H1 (cell line): Measurements from ENCODE around the gene DENND6B. TPM values are rescaled to one million over a fixed set of nuclear protein-coding genes. Genes with fewer than 3 reads are reported as not detected.
A peak's percentile ranks its signal among the peaks of the same experiment; 100 is the strongest.

Source experiments
- CTCF ChIA-PET: fragments of 300-600 bp; sonication (Branson Sonifier 250); formaldehyde crosslinking; loops from one replicate; lab custom pipeline; 2021; ENCODE audit not compliant: partially characterized antibody; lab: Charles Lee
- POLR2A ChIA-PET: fragments of 300-600 bp; sonication (Branson Sonifier 250); formaldehyde crosslinking; loops from one replicate; lab custom pipeline; 2021; ENCODE audit warnings: inconsistent platforms; ENCODE audit not compliant: partially characterized antibody; lab: Charles Lee
- DNase-seq, 2 experiments: peaks; one replicate each; pipeline versions ENCODE4 v3.0.0 to v3.0.0-alpha.2; 2010 to 2022; ENCODE audit warnings: low spot score in 2 of 2, low read depth in 1 of 2, mixed read lengths in 1 of 2
- FAIRE-seq: peaks from 2 replicates; lab custom pipeline; 2011; peaks lifted over from hg19 to GRCh38; lab: Jason Lieb, UNC
- H2AFZ ChIP-seq: 2 replicates; pipeline ENCODE4 v1.8.1; 2012; ENCODE audit warnings: low read length, inconsistent platforms
- H2AK5ac ChIP-seq: 2 replicates; pipeline ENCODE4 v1.6.1; 2013; ENCODE audit warnings: low read depth, low read length
- H2BK120ac ChIP-seq: replicated peaks from 2 replicates; pipeline ENCODE3; 2013; ENCODE audit warnings: low read depth, low read length, inconsistent platforms
- H2BK12ac ChIP-seq: 2 replicates; pipeline ENCODE4 v1.6.1; 2013; ENCODE audit warnings: low read depth, low read length
- H2BK15ac ChIP-seq: 2 replicates; pipeline ENCODE4 v1.6.1; 2013; ENCODE audit warnings: low read length
- H2BK20ac ChIP-seq: 2 replicates; pipeline ENCODE4 v1.6.1; 2013; ENCODE audit warnings: low read length
- H2BK5ac ChIP-seq: 2 replicates; pipeline ENCODE4 v1.6.1; 2013; ENCODE audit warnings: low read depth, low read length
- H3K14ac ChIP-seq: 2 replicates; pipeline ENCODE4 v1.6.1; 2013; ENCODE audit warnings: inconsistent platforms; ENCODE audit not compliant: insufficient read length
- H3K18ac ChIP-seq: 2 replicates; pipeline ENCODE4 v1.6.1; 2013; ENCODE audit warnings: low read length; ENCODE audit errors: extremely low read depth
- H3K23ac ChIP-seq: 2 replicates; pipeline ENCODE4 v1.6.1; 2013; ENCODE audit warnings: inconsistent platforms; ENCODE audit not compliant: insufficient read length
- H3K23me2 ChIP-seq: 2 replicates; pipeline ENCODE4 v1.6.1; 2013; ENCODE audit warnings: low read depth, low read length
- H3K27ac ChIP-seq: 2 replicates; pipeline ENCODE4 v1.6.1; 2011; ENCODE audit warnings: low read depth, low read length, inconsistent platforms
- H3K27me3 ChIP-seq, 4 experiments: replicated peaks in 1 of 4; 1 replicate in 1 of 4; 2 replicates in 3 of 4; pipeline versions ENCODE4 v1.6.1 to v1.8.1; 2011 to 2013; ENCODE audit warnings: low read length in 3 of 4, mild to moderate bottlenecking in 3 of 4, inconsistent platforms in 2 of 4, mixed read lengths in 2 of 4, moderate library complexity in 1 of 4; ENCODE audit not compliant: control insufficient read depth in 3 of 4, insufficient read depth in 3 of 4; ENCODE audit errors: extremely low read depth in 1 of 4
- H3K36me3 ChIP-seq, 4 experiments: 2 replicates each; pipeline versions ENCODE4 v1.6.1 to v1.8.1; 2011 to 2013; ENCODE audit warnings: mild to moderate bottlenecking in 4 of 4, low read length in 3 of 4, moderate library complexity in 2 of 4, control low read depth in 1 of 4, inconsistent platforms in 1 of 4; ENCODE audit not compliant: insufficient read depth in 4 of 4, control insufficient read depth in 2 of 4
- H3K4ac ChIP-seq: replicated peaks from 2 replicates; pipeline ENCODE3; 2013; ENCODE audit warnings: low read length, low read depth, mixed read lengths, inconsistent platforms; ENCODE audit not compliant: insufficient read length
- H3K4me1 ChIP-seq, 4 experiments: replicated peaks in 1 of 4; 1 replicate in 1 of 4; 2 replicates in 3 of 4; pipeline versions ENCODE4 v1.6.1 to v1.8.1; 2011 to 2013; ENCODE audit warnings: low read length in 3 of 4, inconsistent platforms in 2 of 4, mixed read lengths in 1 of 4; ENCODE audit not compliant: insufficient read depth in 4 of 4, control insufficient read depth in 3 of 4
- H3K4me2 ChIP-seq, 2 experiments: 2 replicates each; pipeline versions ENCODE4 v1.6.1 to v1.8.1; 2011 to 2013; ENCODE audit warnings: low read depth in 2 of 2, low read length in 2 of 2, control low read depth in 1 of 2, inconsistent platforms in 1 of 2, mild to moderate bottlenecking in 1 of 2; ENCODE audit not compliant: insufficient read depth in 1 of 2
- H3K4me3 ChIP-seq, 4 experiments: fragments of 200-600, 300-600 bp in 1 of 4; sonication (generic), shearing (Covaris generic), sonication (Bioruptor Twin) in 1 of 4; 2 replicates each; pipeline versions ENCODE4 v1.5.1 to v1.8.1; 2011 to 2016; ENCODE audit warnings: low read length in 4 of 4, low read depth in 3 of 4, control low read depth in 2 of 4, inconsistent platforms in 2 of 4, mild to moderate bottlenecking in 2 of 4, mixed read lengths in 1 of 4, moderate library complexity in 1 of 4; ENCODE audit not compliant: insufficient read depth in 2 of 4; ENCODE audit errors: extremely low read depth in 1 of 4
- H3K56ac ChIP-seq: replicated peaks from 2 replicates; pipeline ENCODE3; 2013; ENCODE audit warnings: low read depth, mild to moderate bottlenecking, mixed read lengths, low read length, inconsistent platforms; ENCODE audit not compliant: insufficient read length
- H3K79me1 ChIP-seq: 2 replicates; pipeline ENCODE4 v1.6.1; 2013; ENCODE audit warnings: low read depth, low read length, control low read depth
- H3K79me2 ChIP-seq, 2 experiments: 2 replicates each; pipeline versions ENCODE4 v1.6.1 to v1.8.1; 2012 to 2013; ENCODE audit warnings: low read length in 2 of 2, mild to moderate bottlenecking in 2 of 2, inconsistent platforms in 1 of 2; ENCODE audit not compliant: insufficient read depth in 2 of 2, control insufficient read depth in 1 of 2
- H3K9ac ChIP-seq, 4 experiments: replicated peaks in 1 of 4; 1 replicate in 1 of 4; 2 replicates in 3 of 4; pipeline versions ENCODE4 v1.6.1 to v1.8.1; 2011 to 2013; ENCODE audit warnings: low read depth in 3 of 4, low read length in 3 of 4, control low read depth in 2 of 4, mild to moderate bottlenecking in 2 of 4, moderate library complexity in 2 of 4, inconsistent platforms in 1 of 4; ENCODE audit errors: extremely low read depth in 1 of 4
- H3K9me3 ChIP-seq, 2 experiments: 2 replicates each; pipeline versions ENCODE4 v1.6.1 to v1.8.1; 2012 to 2013; ENCODE audit warnings: mild to moderate bottlenecking in 2 of 2, moderate library complexity in 2 of 2, control low read depth in 1 of 2, inconsistent platforms in 1 of 2, low read depth in 1 of 2, low read length in 1 of 2, mixed read lengths in 1 of 2; ENCODE audit not compliant: insufficient read depth in 2 of 2
- H4K20me1 ChIP-seq, 2 experiments: replicated peaks in 1 of 2; 2 replicates each; pipeline versions ENCODE3 to v1.8.1; 2011 to 2013; ENCODE audit warnings: inconsistent platforms in 2 of 2, low read length in 2 of 2, mild to moderate bottlenecking in 1 of 2; ENCODE audit not compliant: insufficient read depth in 2 of 2, control insufficient read depth in 1 of 2
- H4K5ac ChIP-seq: 2 replicates; pipeline ENCODE4 v1.6.1; 2013; ENCODE audit warnings: low read length, low read depth, mixed read lengths, inconsistent platforms; ENCODE audit not compliant: insufficient read length
- H4K8ac ChIP-seq: 2 replicates; pipeline ENCODE4 v1.8.0; 2013; ENCODE audit warnings: mild to moderate bottlenecking, moderate library complexity, low read length, inconsistent platforms; ENCODE audit not compliant: insufficient read depth; ENCODE audit errors: extremely low read depth
- H4K91ac ChIP-seq: replicated peaks from 2 replicates; pipeline ENCODE3; 2013; ENCODE audit warnings: low read length, mixed read lengths, inconsistent platforms; ENCODE audit not compliant: insufficient read length
- BACH1 ChIP-seq: IDR thresholded peaks from 2 replicates; pipeline ENCODE4 v1.6.1; 2012; ENCODE audit warnings: low read length, improper control_type of control experiment
- KDM4A ChIP-seq: IDR thresholded peaks from one replicate; pipeline ENCODE4 v1.7.1; 2012; ENCODE audit warnings: low read depth, mild to moderate bottlenecking, moderate library complexity, low read length, inconsistent platforms; ENCODE audit not compliant: severe bottlenecking
- SAP30 ChIP-seq: fragments of 300-600 bp; sonication (generic); IDR thresholded peaks from 2 replicates; pipeline ENCODE4 v1.7.1; 2012; ENCODE audit warnings: low read length, moderate library complexity, mild to moderate bottlenecking, inconsistent platforms; ENCODE audit not compliant: insufficient read depth, insufficient replicate concordance
- WGBS, 2 experiments: shearing (Covaris generic) in 1 of 2; methylation state at CpG; one replicate each; pipeline versions ENCODE4 v1.1.6 to v1.1.7; 2013 to 2015; ENCODE audit warnings: low lambda C conversion rate in 2 of 2, mixed read lengths in 2 of 2, inconsistent platforms in 1 of 2, low coverage in 1 of 2, missing lambda C conversion rate in 1 of 2; ENCODE audit not compliant: insufficient replicate concordance in 2 of 2, insufficient coverage in 1 of 2, insufficient read length in 1 of 2; ENCODE audit errors: extremely low coverage in 1 of 2, missing lambda C conversion rate in 1 of 2; 5-methylcytosine and 5-hydroxymethylcytosine counted together
- polyA plus RNA-seq, 7 experiments: library from polyadenylated mRNA; depleted of rRNA in 3 of 7; stranded (reverse) in 5 of 7; unstranded in 2 of 7; fragments of >200 nt in 5 of 7; fragments of 200-250 nt in 2 of 7; gene quantifications; 1 replicate in 5 of 7; 2 replicates in 1 of 7; 4 replicates in 1 of 7; pipeline versions ENCODE4 v1.2.1 to v1.2.3, GENCODE V29; 2011 to 2013; ENCODE audit warnings: missing spikeins in 2 of 7, mixed read lengths in 2 of 7
- total RNA-seq: library from RNA; stranded (reverse); fragmentation: NEBNext Ultra II Directional; extraction: Animal tissue kit (Norgen Biotek cat#: 25700); gene quantifications from 2 replicates; pipeline ENCODE4 v1.2.1, GENCODE V29; 2021

Gene DENND6B
- total and polyA plus RNA-seq, 2 of the 8 experiments (the other 6 are each of a cell fraction or from before 2014, with no cell fraction given), result 1.1 to 1.9 TPM

- Histone ChIP-seq H4K8ac (no peak overlapping the region), H3K36me3 (no peaks in the 10 kb centered on the region), H3K4me3 (no peak overlapping the region), H3K9me3 (no peaks in the 10 kb centered on the region; a peak in 1 of 4 replicates), H2BK12ac (peak overlapping the region; percentile 90; the same call in 1 of the 2 replicates), H2BK20ac (peak overlapping the region; percentile 90; the same call in 1 of the 2 replicates), H3K27me3 (no peaks in the 10 kb centered on the region; a peak in 2 of 7 replicates), H3K23me2 (peaks cover 2% of the 10 kb centered on the region; the same call in 1 of the 2 replicates), H3K27ac (no peak overlapping the region), H2AFZ (no peak overlapping the region), H4K91ac (peak overlapping the region; percentile 89), H4K5ac (no peak overlapping the region), H2BK120ac (no peak overlapping the region), H2BK5ac (peak overlapping the region; percentile 60; the same call in 1 of the 2 replicates), H3K4me2 (no peak overlapping the region), H3K18ac (no peak overlapping the region), H3K14ac (no peak overlapping the region), H2AK5ac (no peak overlapping the region), H3K23ac (no peak overlapping the region), H4K20me1 (peaks cover 0 to 6% of the 10 kb centered on the region in 2 experiments), H2BK15ac (no peak overlapping the region), H3K4me1 (peaks cover 3 to 30% (median 14%) of the 10 kb centered on the region in 4 experiments), H3K56ac (no peak overlapping the region), H3K79me1 (no peaks in the 10 kb centered on the region; the same call in 1 of the 2 replicates), H3K9ac (no peak overlapping the region), H3K79me2 (peaks cover 0 to 8% of the 10 kb centered on the region in 2 experiments; a peak in 2 of 4 replicates), H3K4ac (peak overlapping the region; percentile 21)
- ChIA-PET POLR2A (interaction anchor here (0.6 to 1.8 kb wide), 5 partner anchors 13 to 186 kb away, joined by 3 to 9 read pairs (median 3); partner anchors contain the start of gene DENND6B), CTCF (interaction anchor here (1.2 to 2.2 kb wide), 4 partner anchors 12 to 57 kb away, joined by 3 to 6 read pairs (median 4); no protein-coding TSS in a partner anchor)
- DNase-seq, result no peak
- WGBS, 2 experiments, result 76% methylated on average over 8 of the region's 9 CpGs; no CpG with 5 or more reads in 1 of the 2 experiments
- TF ChIP-seq SAP30, result no peak
- no peak for TF ChIP-seq KDM4A
- no peak for TF ChIP-seq BACH1
- FAIRE-seq, result no peak
These were observed 17.7 kb downstream of the DENND6B start for GRCh38 chr22:50308986-50309600.
